Measurements from ENCODE around the gene MBOAT1.
A peak's percentile ranks its signal among the peaks of the same experiment; 100 is the strongest.

MBOAT1 gene, protein sequence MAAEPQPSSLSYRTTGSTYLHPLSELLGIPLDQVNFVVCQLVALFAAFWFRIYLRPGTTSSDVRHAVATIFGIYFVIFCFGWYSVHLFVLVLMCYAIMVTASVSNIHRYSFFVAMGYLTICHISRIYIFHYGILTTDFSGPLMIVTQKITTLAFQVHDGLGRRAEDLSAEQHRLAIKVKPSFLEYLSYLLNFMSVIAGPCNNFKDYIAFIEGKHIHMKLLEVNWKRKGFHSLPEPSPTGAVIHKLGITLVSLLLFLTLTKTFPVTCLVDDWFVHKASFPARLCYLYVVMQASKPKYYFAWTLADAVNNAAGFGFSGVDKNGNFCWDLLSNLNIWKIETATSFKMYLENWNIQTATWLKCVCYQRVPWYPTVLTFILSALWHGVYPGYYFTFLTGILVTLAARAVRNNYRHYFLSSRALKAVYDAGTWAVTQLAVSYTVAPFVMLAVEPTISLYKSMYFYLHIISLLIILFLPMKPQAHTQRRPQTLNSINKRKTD

GRCh38 chr6:20212392-20213111, at the start of gene MBOAT1:
TSS of gene MBOAT1 (minus strand) at chr6:20212469. CDS start at chr6:20212234, 235 bp downstream.
- peak; percentile 76 for DNase-seq
- in situ Hi-C loops (cut with HindIII; ENCODE audit: low pct_ligation_motif_present, low sequenced_read_pairs) = no loop called here
- peak within 1 kb of the TSS; percentile 88 for H3K4me3 ChIP-seq (ENCODE audit: low read depth, low read length)
- no peak for TF ChIP-seq CTCF (IDR thresholded peaks at IDR 0.05; ENCODE audit: low read depth, low read length, missing control alignments)
- H3K27ac ChIP-seq = peak within 1 kb of the TSS; percentile 53
- H3K27me3 ChIP-seq (replicated peaks) = no peaks in the 10 kb centered on the region
- no peaks in the 10 kb centered on the region for H3K36me3 ChIP-seq (replicated peaks)

GRCh38 chr6:20261685-20262084, 49.4 kb upstream of the MBOAT1 start:
- TF ChIP-seq CTCF (IDR thresholded peaks at IDR 0.05; ENCODE audit: low read depth, low read length, missing control alignments) = no peak
- in situ Hi-C loops (cut with HindIII; ENCODE audit: low pct_ligation_motif_present, low sequenced_read_pairs) = no loop called here
- DNase-seq = no peak
- Histone ChIP-seq H3K4me3 (ENCODE audit: low read depth, low read length) (no peak overlapping the region), H3K27ac (no peak overlapping the region), H3K27me3 (replicated peaks) (no peaks in the 10 kb centered on the region), H3K36me3 (replicated peaks) (no peaks in the 10 kb centered on the region)

DNA sequence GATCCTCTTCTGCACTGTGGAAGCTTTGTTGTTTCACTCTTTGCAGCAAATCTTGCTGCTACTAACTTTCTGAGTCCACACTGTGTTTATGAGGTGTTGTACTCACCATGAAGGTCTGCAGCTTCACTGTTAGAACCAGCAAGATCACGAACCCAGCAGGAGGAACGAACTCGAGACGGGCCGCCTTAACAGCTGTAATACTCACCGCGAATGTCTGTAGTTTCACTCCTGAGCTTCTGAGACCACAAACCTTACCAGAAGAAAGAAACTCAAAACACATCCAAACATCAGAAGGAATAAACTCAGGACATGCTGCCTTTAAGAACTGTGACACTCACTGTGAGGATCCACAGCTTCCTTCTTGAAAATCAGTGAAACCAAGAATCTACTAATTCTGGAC, 48.1 kb upstream of the MBOAT1 start:
- TF ChIP-seq CTCF (IDR thresholded peaks at IDR 0.05; ENCODE audit: low read depth, low read length, missing control alignments) = no peak
- H3K27me3 ChIP-seq (replicated peaks) = no peaks in the 10 kb centered on the region
- no peak for DNase-seq
- in situ Hi-C loops (cut with HindIII; ENCODE audit: low pct_ligation_motif_present, low sequenced_read_pairs) = no loop called here
- no peak overlapping the region for H3K4me3 ChIP-seq (ENCODE audit: low read depth, low read length)
- no peaks in the 10 kb centered on the region for H3K36me3 ChIP-seq (replicated peaks)
- no peak overlapping the region for H3K27ac ChIP-seq

DNA sequence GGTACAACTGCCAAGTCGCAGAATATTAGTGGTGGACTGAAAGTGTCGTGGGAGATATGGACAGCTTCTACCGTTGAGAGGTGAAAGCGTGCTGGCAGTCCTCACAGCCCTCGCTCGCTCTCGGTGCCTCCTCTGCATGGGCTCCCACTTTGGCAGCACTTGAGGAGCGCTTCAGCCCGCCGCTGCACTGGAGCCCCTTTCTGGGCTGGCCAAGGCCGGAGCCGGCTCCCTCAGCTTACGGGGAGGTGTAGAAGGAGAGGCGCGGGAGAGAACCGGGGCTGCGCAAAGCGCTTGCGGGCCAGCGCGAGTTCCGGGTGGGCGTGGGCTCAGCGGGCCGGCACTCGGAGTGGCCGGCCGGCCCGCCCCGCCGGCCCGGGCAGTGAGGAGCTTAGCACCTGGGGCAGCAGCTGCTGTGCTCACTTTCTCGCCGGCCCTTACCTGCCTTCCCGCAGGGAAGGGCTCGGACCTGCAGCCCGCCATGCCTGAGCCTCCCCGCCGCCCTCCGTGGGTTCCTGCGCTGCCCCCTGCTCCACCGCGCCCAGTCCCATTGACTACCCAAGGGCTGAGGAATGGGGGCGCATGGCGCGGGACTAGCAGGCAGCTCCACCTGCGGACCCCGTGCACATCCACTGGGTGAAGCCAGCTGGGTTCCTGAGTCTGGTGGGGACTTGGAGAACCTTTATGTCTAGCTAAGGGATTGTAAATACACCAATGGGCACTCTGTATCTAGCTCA, 47.2 kb upstream of the MBOAT1 start:
- in situ Hi-C loops (cut with HindIII; ENCODE audit: low pct_ligation_motif_present, low sequenced_read_pairs) = no loop called here
- DNase-seq = no peak
- Histone ChIP-seq H3K36me3 (replicated peaks) (no peaks in the 10 kb centered on the region), H3K4me3 (ENCODE audit: low read depth, low read length) (no peak overlapping the region), H3K27me3 (replicated peaks) (no peaks in the 10 kb centered on the region), H3K27ac (no peak overlapping the region)
- no peak for TF ChIP-seq CTCF (IDR thresholded peaks at IDR 0.05; ENCODE audit: low read depth, low read length, missing control alignments)

DNA sequence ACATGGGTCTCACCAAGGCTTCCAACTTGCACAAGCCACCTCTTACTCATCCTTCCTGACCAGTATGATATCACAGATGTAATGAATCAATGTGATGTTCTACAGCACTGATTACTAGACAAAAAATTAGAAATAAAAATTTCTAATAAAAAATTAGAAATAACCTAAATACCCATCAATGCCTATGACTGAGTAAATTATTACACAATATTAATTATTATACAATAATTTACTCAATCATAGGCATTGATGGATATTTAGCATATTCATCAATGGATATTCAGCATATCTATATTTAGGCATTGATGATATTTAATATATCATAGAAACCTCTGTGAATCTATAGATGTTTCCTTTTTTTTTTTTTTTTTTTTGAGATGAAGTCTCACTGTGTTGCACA, 43.2 kb upstream of the MBOAT1 start:
- TF ChIP-seq CTCF (IDR thresholded peaks at IDR 0.05; ENCODE audit: low read depth, low read length, missing control alignments) = no peak
- H3K27me3 ChIP-seq (replicated peaks) = no peaks in the 10 kb centered on the region
- H3K27ac ChIP-seq = no peak overlapping the region
- in situ Hi-C loops (cut with HindIII; ENCODE audit: low pct_ligation_motif_present, low sequenced_read_pairs) = no loop called here
- no peak overlapping the region for H3K4me3 ChIP-seq (ENCODE audit: low read depth, low read length)
- H3K36me3 ChIP-seq (replicated peaks) = no peaks in the 10 kb centered on the region
- no peak for DNase-seq

Data from brain microvascular endothelial cell (primary cell).